Heart right ventricle (tissue), 16 donors: ENCODE measurements around the gene TRIM31. TPM values are rescaled to one million over a fixed set of nuclear protein-coding genes. Genes with fewer than 3 reads are reported as not detected.

ENCODE experiments used
- ATAC-seq, 8 donors: fragments of 200-7000 bp; cut with Tn5 transposase; one replicate each; pipeline ENCODE4 v1.9.1; 2020; ENCODE audit warnings: mild to moderate bottlenecking in 8 of 8, moderate library complexity in 8 of 8, moderate number of reproducible peaks in 1 of 8
- DNase-seq, 2 donors: peaks; one replicate each; pipeline ENCODE4 v3.0.0-alpha.2; 2020
- H3K27ac ChIP-seq, 10 donors: fragments of 200-600 bp; sonication (generic) in 2 of 10; one replicate each; pipeline versions ENCODE4 v1.5.0 to v1.8.0; 2020 to 2022; ENCODE audit warnings: mild to moderate bottlenecking in 3 of 10
- H3K27me3 ChIP-seq, 7 donors: fragments of 200-600 bp; one replicate each; pipeline ENCODE4 v1.8.0; 2021 to 2022; ENCODE audit warnings: mild to moderate bottlenecking in 2 of 7
- H3K36me3 ChIP-seq, 9 donors: fragments of 200-600 bp; sonication (generic) in 1 of 9; one replicate each; pipeline versions ENCODE4 v1.5.0 to v1.8.0; 2020 to 2022; ENCODE audit warnings: mild to moderate bottlenecking in 2 of 9
- H3K4me1 ChIP-seq, 9 donors: fragments of 200-600 bp; sonication (generic) in 1 of 9; one replicate each; pipeline versions ENCODE4 v1.5.0 to v1.8.0; 2020 to 2022; ENCODE audit warnings: mild to moderate bottlenecking in 4 of 9
- H3K4me3 ChIP-seq, 10 donors: fragments of 200-600 bp; sonication (generic) in 2 of 10; one replicate each; pipeline versions ENCODE4 v1.5.0 to v1.8.0; 2020 to 2022; ENCODE audit warnings: mild to moderate bottlenecking in 7 of 10, moderate library complexity in 2 of 10
- H3K9me3 ChIP-seq, 11 donors: fragments of 200-600 bp in 10 of 11; sonication (generic) in 2 of 11; one replicate each; pipeline versions ENCODE4 v1.5.0 to v1.8.0; 2013 to 2022; ENCODE audit warnings: mild to moderate bottlenecking in 2 of 11, control low read depth in 1 of 11, moderate library complexity in 1 of 11
- WGBS, 2 donors: extraction: QIAGEN DNeasy Blood & Tissue Kit; methylation state at CpG; one replicate each; pipeline ENCODE4 v1.1.7; 2013; ENCODE audit warnings: inconsistent platforms in 1 of 2; 5-methylcytosine and 5-hydroxymethylcytosine counted together
- intact Hi-C, 10 donors: fragments of 100-400 bp; cut with DNase I; formaldehyde crosslinking; loops; one replicate each; pipeline versions ENCODE4 v1.11.1 to v1.14.2; 2022
- polyA plus RNA-seq, 2 donors: library from polyadenylated mRNA; stranded (reverse); fragments of 200-250 nt; gene quantifications; one replicate each; pipeline ENCODE4 v1.2.3, GENCODE V29; 2013
- total RNA-seq, 10 donors: library from RNA; stranded (reverse); fragmentation: NEBNext Ultra II Directional in 3 of 10; extraction: Animal tissue kit (Norgen Biotek cat#: 25700) in 3 of 10; gene quantifications; one replicate each; pipeline versions ENCODE4 v1.2.1 to v1.2.4, GENCODE V29; 2021 to 2023
- TF ChIP-seq, protein P1 (sequence below), 9 donors: fragments of 200-600 bp; sonication (generic) in 2 of 9; IDR thresholded peaks; one replicate each; pipeline versions ENCODE4 v1.5.0 to v1.8.0; 2021 to 2022; ENCODE audit warnings: antibody characterized with exemption in 9 of 9, mild to moderate bottlenecking in 5 of 9, moderate library complexity in 1 of 9
- donor health status: Arrhythmogenic right ventricular cardiomyopathy.
- donor health status: ischemic (EF 13 %, LVEDD 7.1; RV severe dilation, severe dysfunction).
- donor health status: healthy with polysubstance abuse.
- donor health status: DM: no; HTN: yes; CAD: no.
- donor health status: DM: no; HTN: no; CAD: no.
- donor health status: ischemic (EF 25% LVEDD 6.9; RV normal size, moderate dysfunction).
- donor health status: ischemic (EF 25% LVEDD 5.7; RV mildly dilated, moderate dysfunction).
- donor health status: healthy.
- donor health status: DM: yes; HTN: yes; CAD: no.
- donor health status: Ischemic cardiomyopathy.
- donor health status: ischemic (EF 35%, LVEDD 5.7; RV mildly dilated, moderate dysfunction).
- donor health status: nonischemic (EF 11% LVEDD 7.7; RV severe dilation, severe dysfunction).
- donor health status: DM: yes; HTN: yes; CAD: no.
- donor health status: PGD.
- donor health status: ischemic (EF 29% LVEDD 5.4; RV normal size, mild dysfunction).
- donor health status: nonischemic (EF 23%, LVEDD 6.1; RV moderate dilation, normal function).

TRIM31 gene
- total and polyA plus RNA-seq, 12 donors, result not detected

DNA sequence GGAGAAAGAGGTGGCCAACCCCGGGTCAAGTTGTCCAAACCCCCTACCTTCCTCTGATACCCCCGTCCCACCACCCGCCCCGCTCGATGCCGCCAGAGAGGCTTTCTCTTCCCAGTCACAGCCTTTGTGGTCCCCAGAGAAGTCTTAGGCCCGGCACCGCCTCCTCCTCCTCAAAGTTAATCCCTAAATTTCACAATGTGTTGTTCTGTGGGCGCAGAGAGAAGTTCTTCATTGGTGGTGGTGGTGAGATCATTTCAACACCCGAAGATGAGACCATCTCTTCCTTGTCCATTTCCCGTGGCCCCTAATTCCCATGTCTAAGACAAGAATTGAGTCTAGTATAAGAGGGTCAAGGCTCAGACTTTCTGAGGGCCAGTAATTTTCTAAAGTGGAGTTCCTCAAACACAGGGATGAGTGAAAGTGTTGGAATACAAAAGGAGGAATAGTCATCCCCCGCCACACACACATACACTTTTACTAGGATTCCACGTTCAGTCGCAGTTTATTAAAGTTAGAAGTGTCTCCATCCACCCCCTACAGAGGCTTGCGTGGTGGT lies 10.4 kb downstream of the TRIM31 start:
- intact Hi-C loops, result loop anchor here in 8 of 10 donors (1.0 to 10.0 kb wide), 8 partner anchors 28 to 292 kb away; partner anchors contain the start of gene PPP1R11 (in 6 of the 8)
- no peak for DNase-seq

DNA sequence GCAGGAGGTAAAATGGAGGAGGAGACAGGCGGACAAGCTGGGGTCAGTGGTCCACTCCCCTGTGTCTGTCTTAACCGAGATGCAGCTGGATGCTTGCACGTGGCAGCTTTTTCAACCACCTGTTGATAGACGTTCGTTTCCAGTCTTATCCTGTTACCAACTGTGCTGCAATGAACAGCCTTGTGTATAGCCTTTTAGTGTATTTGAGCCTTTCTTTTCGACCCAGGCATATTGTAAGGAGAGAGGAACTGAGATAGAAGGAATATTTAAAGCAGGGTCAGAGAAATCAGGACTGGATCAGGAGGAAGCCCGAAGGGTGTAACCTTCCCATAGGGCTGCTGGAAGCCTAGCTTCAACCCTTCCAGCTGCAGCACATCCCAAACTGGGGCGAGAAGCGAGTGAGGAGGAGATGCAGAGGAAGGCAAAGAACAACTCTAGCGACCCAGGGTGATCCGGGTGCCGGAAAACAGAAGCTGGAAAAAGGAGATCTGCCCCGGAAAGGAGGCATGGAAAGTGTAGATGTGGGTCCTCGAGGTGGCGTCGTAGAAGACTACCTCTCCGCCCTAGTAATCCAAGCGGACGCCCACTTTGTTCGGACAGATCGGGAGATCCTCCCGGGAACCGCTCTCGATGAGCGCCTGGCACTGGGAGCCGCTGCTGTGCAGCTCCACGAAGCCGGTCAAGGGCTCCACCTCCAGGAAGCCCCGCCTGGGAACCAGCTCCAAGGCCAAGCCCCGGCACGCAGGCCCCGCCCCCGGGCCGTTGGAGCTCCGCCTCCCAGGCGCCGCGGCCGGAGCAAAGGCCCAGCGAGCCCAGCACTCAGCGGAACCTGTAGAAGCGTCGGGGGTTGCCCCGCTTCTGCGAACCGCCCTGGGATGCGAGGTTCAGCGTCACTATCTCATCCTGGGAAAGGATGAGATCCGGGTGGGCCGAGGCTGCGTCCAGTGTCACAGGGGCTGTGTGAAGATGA lies 11.2 kb downstream of the TRIM31 start:
- Histone ChIP-seq H3K27me3 (peaks cover 4 to 82% (median 49%) of the 10 kb centered on the region in 7 donors), H3K36me3 (no peaks in the 10 kb centered on the region), H3K4me3 (peak overlapping the region in 9 of 10 donors; percentile 31 to 58 (median 52)), H3K27ac (peak overlapping the region in 9 of 10 donors; percentile 50 to 83 (median 65)), H3K9me3 (no peaks in the 10 kb centered on the region), H3K4me1 (peaks cover 9 to 39% (median 29%) of the 10 kb centered on the region in 9 donors)
- TF ChIP-seq, protein P1, sequence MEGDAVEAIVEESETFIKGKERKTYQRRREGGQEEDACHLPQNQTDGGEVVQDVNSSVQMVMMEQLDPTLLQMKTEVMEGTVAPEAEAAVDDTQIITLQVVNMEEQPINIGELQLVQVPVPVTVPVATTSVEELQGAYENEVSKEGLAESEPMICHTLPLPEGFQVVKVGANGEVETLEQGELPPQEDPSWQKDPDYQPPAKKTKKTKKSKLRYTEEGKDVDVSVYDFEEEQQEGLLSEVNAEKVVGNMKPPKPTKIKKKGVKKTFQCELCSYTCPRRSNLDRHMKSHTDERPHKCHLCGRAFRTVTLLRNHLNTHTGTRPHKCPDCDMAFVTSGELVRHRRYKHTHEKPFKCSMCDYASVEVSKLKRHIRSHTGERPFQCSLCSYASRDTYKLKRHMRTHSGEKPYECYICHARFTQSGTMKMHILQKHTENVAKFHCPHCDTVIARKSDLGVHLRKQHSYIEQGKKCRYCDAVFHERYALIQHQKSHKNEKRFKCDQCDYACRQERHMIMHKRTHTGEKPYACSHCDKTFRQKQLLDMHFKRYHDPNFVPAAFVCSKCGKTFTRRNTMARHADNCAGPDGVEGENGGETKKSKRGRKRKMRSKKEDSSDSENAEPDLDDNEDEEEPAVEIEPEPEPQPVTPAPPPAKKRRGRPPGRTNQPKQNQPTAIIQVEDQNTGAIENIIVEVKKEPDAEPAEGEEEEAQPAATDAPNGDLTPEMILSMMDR (IDR thresholded peaks at IDR 0.05), result peak in 6 of 9 donors; percentile 5 to 50 (median 32)
- ATAC-seq (peak; percentile 94 to 97 (median 96)), DNase-seq (peak; percentile 91 to 94)
- intact Hi-C loops, result loop anchor here in 8 of 10 donors (1.0 to 10.0 kb wide), 8 partner anchors 29 to 293 kb away; partner anchors contain the start of gene PPP1R11 (in 6 of the 8)
- 2% methylated on average over 49 to 51 of the region's 51 CpGs for WGBS, 2 donors

More for the DNA sequence above, 10.4 kb downstream of the TRIM31 start:
- peak overlapping the region in 9 of 10 donors; percentile 50 to 83 (median 65) for H3K27ac ChIP-seq
- no peaks in the 10 kb centered on the region for H3K36me3 ChIP-seq
- H3K27me3 ChIP-seq, result peaks cover 4 to 80% (median 45%) of the 10 kb centered on the region in 7 donors
- peaks cover 9 to 39% (median 29%) of the 10 kb centered on the region in 9 donors for H3K4me1 ChIP-seq
- WGBS, 2 donors, result 39 to 44% methylated on average over 15 of the region's 15 CpGs
- TF ChIP-seq, protein P1 (IDR thresholded peaks at IDR 0.05), result no peak
- ATAC-seq, result peak in 5 of 8 donors; percentile 2 to 17 (median 7)
- peak overlapping the region in 9 of 10 donors; percentile 31 to 58 (median 55) for H3K4me3 ChIP-seq
- no peaks in the 10 kb centered on the region for H3K9me3 ChIP-seq

DNA sequence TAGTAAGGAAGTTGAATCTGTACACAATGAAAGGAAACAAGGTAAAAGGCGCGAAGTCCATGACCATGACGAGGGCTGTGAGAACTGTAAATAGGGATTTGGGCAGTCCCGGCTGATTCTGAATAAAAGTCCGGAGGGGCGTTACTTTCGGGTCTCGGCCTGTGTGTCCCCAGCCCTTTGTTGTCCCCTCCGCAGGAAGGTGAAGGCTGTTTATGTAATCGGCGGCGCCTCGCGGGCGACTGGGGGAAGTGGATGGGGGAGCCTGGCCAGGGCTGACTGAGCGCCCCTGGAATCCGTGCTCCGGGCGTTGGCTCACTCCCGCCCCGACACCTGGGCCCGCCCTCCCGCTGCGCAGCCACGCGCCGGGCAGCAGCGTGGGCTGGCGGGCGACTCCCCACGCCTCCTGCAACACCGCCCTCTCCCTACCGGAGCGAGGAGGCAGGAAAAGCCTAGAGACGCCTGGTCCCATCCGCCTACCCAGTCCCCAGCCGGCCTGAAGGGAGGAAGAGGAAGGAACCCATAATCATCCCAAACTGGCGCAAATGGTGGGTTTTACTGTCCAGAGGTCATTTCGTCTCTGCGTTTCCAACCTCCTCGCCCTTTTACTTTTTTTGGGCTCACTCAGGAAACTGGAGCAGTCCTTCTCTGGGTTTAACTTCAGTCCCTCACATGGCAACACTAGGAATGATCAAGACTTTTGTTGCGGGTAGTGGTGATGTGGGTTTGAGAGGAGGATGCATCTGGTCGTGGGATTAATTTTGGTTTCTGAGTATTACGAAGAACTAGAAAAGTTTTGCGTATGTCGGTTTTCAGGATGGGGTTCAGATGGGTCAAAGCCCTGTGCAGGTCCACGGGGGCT lies 12.1 kb downstream of the TRIM31 start:
- Histone ChIP-seq H3K36me3 (no peaks in the 10 kb centered on the region), H3K4me1 (peaks cover 9 to 41% (median 29%) of the 10 kb centered on the region in 9 donors), H3K27ac (peak overlapping the region in 8 of 10 donors; percentile 43 to 77 (median 64)), H3K27me3 (peaks cover 4 to 80% (median 42%) of the 10 kb centered on the region in 7 donors), H3K4me3 (peak overlapping the region; percentile 5 to 58 (median 48)), H3K9me3 (no peaks in the 10 kb centered on the region)
- intact Hi-C loops, result loop anchor here in 6 of 10 donors (5.0 to 10.0 kb wide), 5 partner anchors 34 to 294 kb away; partner anchors contain the start of gene PPP1R11 (in 2 of the 6)
- WGBS, 2 donors, result 3 to 4% methylated on average over 47 of the region's 47 CpGs
- peak; percentile 37 to 40 for DNase-seq
- TF ChIP-seq, protein P1 (IDR thresholded peaks at IDR 0.05), result peak in 2 of 9 donors; percentile 10 to 30
- peak; percentile 35 to 68 (median 54) for ATAC-seq
